Measurements from ENCODE around the gene RASSF1.
A peak's percentile ranks its signal among the peaks of the same experiment; 100 is the strongest.

Gene RASSF1

GRCh38 chr3:50340448-50341329 is at the start of gene RASSF1:
RASSF1 (minus strand) TSS chr3:50340836; CDS start chr3:50340805, 31 bp downstream.
- DNase-seq (ENCODE audit: low spot score), result peak; percentile 48

DNA sequence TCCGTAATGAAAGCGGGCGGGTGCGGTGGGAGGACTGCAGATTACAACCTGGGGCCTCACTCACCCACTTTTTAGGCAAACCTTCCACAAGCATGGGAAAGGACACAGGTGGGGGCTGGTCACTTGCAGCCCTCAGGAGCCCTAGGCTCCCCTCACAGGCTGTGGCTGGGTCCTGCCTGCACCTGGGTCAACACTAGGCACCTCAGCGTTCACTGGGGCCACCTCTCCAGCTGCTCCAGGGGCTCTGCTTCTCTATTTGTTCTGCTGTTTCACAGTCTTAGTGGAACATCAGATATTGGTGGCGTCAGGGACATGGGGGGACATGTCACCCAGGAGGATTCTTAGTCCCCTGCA is 48.8 kb upstream of the RASSF1 start:
- no peak for DNase-seq (ENCODE audit: low spot score)

- no peak for DNase-seq (ENCODE audit: low spot score)
Observed at GRCh38 chr3:50388720-50389413, 48.2 kb upstream of the RASSF1 start.

- DNase-seq (ENCODE audit: low spot score), result no peak
Observed at GRCh38 chr3:50388016-50388719, 47.5 kb upstream of the RASSF1 start.

DNA sequence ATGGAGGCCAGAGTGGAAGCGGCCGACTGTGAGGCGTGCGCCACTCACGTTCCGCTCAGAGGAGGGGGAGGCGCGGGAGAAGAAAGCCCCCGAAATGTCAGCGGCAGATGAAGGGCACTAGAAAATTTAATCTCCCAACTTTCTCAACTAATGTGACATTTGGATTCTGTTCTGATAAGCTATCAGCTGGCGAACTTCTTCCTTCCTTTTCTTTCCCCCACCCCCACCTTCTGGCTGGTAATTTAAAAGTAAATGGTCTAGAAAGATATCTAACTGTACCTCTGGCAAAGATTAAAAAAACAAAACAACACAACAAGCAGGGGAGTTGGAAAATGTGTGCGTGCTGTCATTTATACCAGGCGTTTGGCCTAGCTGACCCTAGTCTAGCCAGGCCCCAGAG is 45.1 kb upstream of the RASSF1 start:
- no peak for DNase-seq (ENCODE audit: low spot score)

- DNase-seq (ENCODE audit: low spot score), result no peak
Observed at GRCh38 chr3:50383750-50384149, 43.1 kb upstream of the RASSF1 start.

DNA sequence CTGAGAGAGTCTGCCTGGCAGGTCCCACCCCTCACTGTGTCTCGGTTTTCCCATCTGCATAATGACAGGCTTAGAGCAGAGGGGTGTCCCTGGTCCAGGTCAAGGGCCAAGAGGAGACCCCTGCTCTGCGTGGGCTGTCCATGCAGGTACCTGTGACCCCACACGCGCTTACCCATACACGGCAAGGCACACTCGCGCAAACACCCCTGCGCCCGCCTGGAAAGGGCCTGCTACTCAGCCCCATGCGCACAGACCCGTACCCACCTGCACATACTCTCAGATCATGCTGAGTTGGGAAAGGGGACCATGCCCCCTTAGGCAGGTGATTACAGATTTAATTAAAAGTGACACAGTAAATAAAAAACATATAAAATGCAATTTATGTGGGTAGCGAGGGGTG is 42.1 kb upstream of the RASSF1 start:
- DNase-seq (ENCODE audit: low spot score), result no peak

GRCh38 chr3:50381383-50381782 is 40.7 kb upstream of the RASSF1 start:
- DNase-seq (ENCODE audit: low spot score), result no peak

GRCh38 chr3:50380405-50381085 is 39.9 kb upstream of the RASSF1 start:
- no peak for DNase-seq (ENCODE audit: low spot score)

- no peak for DNase-seq (ENCODE audit: low spot score)
Observed at GRCh38 chr3:50378757-50379156, 38.1 kb upstream of the RASSF1 start.

DNA sequence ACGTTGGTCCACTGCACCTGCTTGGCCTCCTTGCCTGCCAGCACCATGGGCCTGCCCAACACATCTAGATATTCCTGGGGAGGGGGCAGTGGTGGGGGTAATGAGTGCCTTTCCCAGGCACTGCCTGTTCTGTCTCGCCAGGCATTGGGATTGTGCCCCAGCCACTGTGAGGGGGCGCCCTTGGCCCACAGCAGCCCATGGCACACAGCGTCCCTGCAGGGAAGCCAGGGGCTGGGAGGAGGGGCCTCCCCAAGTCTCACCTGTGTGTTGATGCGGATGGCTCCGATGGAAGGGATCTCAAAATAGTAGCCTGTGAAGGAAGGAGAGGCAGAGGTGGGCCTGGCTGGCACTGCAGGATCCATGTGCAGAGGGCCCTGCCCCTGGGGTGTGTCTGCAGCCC is 37.4 kb upstream of the RASSF1 start:
- no peak for DNase-seq (ENCODE audit: low spot score)

DNA sequence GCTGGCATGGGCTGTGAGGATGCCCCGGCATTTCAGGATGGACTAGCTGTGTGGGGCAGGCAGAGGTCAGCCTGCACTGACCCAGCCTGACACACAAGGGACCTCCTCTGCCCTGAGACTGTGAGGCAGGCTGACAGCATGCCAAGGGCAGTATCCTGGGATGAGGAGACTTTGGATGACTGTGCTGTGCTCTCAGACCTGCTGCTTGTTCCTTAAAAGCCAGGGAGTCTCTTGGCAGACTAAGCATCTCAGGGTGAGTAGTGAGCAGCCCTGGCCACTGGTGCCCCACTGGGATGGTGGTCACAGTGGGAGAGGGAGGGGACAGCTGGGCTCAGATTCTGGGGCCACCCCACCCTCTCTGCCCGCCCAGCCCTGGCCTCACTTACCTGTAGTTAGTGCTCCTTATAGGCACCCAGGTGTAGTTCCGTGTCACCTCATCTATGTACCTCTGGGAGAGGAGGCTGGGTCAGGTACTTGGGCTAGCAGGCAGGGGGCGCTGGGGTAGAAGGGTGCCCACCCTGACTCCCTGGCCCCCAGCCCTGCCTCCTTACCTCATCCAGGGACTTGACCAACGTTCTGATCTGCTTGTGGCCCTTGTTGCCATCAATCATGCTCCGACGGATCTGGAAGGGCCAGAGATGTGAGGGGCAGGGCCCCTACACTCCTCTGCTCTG is 34.8 kb upstream of the RASSF1 start:
- no peak for DNase-seq (ENCODE audit: low spot score)

DNA sequence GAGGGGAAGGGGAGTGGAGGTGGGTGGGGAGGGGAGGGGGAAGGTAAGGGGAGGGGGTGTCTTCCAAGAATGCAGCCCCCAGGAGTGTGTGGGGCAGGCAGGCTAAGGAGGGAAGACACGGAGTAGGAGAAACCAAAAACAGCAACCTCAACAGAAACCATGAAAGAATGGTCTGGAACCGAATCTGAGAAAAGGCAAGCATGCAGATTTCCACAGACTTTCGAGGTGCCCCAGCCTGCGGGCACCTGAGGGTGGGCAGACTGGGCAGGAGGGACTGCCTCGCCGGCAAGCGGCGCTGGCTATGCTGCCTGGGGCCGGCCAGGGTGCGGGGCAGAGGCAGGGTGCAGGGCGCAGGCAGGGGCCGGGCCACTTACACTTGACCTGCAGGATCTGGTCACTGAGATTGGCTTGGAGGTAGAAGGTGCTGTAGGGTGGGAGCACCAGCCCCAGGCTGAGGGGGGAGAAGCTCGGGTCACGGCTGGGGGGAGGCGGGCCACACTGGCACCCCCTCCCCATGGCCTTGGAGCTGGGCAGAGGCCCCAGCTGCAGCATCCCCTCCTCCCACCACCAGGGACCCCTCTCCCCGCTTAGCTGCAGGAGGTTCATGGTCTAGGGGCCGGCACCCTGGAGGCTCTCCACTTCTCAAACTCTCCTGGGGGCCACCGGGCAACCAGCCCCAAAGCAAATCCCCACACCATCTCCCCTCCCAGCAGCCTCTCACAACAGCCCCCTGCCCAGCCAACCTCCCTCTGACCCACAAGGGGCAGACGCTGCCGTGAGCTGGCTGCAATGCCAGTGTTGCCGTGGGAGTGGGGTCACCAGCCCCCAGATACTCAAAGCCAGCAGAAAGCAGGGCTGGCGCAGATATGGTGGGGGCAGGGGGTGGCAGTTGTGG is 34.0 kb upstream of the RASSF1 start:
- no peak for DNase-seq (ENCODE audit: low spot score)

GRCh38 chr3:50373146-50374051 is 32.8 kb upstream of the RASSF1 start:
- no peak for DNase-seq (ENCODE audit: low spot score)

DNA sequence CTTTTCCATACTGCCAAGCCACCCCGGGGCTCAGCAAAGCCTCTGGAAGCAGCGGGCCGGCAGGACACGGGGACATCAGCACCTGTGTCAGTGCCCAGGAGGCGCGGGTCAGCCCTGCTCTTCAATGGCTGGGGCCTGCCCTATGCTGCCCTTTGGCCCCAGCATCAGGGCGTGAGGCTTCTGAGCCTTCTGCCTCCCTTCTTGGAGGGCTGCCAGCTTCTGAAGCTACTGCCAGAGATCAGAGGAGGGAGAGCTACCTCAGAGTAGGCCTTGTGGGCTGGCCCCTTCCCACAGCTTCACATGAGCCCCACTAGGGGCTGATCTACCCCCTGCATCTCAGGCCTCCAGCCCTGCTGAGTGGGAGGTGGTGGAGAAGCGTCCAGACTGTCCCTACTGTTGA is 31.7 kb upstream of the RASSF1 start:
- DNase-seq (ENCODE audit: low spot score), result no peak

DNA sequence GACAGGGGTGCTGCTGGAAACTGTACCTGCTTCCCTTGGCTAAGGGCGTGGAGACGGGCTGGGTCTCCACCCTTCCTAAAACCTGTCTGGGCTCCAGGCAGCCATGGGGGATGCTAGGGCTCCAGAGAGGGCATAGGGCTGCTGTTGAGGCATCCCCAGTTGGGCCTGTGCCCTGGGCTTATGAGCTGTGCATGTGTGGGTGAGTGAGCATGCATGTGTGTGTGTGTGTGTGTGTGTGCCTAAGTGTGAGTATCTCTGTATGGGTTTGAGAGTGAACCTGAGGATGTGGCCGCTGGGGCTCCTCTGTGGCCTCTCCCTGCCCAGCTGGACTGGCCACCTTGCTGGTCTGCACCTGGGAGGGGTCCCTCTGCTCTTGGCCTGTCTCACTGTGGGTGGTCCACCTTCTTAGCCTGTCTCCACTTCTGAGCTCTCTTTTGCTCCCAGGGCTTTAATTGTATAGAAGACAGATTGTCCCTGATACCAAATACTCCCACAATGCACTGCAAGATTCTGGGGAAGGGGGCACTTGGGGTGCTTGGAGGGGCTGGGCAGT is 30.6 kb upstream of the RASSF1 start:
- DNase-seq (ENCODE audit: low spot score), result no peak

DNA sequence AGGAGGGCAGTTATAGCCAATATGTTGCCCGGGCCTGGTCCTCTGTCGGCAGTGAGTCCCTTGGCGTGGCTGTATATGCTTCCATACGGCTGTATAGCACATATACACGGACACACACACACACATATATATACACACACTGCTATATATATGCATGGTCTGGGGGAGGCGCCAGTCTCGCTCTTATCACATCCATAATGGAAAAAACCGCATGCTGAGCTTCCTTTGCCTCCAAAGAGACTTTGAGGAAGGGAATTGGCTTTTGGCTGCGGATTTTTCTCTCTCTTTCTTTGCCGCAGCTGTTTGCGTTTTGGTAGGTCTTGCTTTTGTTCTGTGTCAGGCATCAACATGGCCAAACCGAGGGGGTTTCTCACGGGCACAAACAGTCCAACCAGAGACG is 30.0 kb upstream of the RASSF1 start:
- no peak for DNase-seq (ENCODE audit: low spot score)

DNA sequence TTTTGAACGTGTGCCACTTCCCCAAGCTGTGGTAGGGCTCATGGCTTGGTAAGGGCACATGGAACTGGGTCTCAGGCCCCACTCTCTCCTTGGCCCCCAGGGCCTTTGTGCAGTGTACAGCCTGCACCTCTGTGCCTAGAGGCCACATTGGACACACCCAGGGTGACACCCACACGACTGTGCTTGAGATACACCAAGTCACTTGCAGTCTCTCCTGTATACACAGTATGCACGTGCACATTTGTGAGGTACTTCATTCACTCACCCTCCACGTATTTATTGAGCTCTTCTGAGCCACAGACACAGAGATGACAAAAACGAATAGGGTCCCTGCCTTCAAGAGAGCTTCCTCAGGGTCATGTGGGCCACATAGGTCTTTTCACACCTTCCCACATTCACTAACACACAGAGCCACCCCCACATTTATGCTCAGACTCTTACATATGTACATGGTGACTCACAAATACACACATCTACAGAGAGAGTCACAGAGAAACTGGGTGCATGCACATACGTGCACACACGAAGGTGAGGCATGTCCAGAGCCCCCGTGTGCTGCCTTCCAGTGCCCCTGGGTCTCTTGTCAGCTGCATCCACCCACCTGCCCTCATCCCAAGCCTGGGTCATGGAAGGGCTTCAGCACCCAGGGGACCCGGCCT is 28.5 kb upstream of the RASSF1 start:
- no peak for DNase-seq (ENCODE audit: low spot score)

GRCh38 chr3:50365842-50366220 is 25.2 kb upstream of the RASSF1 start:
- no peak for DNase-seq (ENCODE audit: low spot score)
